ENCODE data around the gene CCDC3.
"Not testable (repeated sequence)": the region's sequence is repeated elsewhere in the genome, so short reads cannot be mapped to it uniquely, and the experiment has no call there.

The CCDC3 gene

GRCh38 chr10:13001887-13002212 is 337 bp upstream of the CCDC3 start:
- no peak overlapping the region for H3K4me3 ChIP-seq (ENCODE audit: low read length)
- DNase-seq (ENCODE audit: low read depth) = no peak
- TF ChIP-seq CTCF (conservative IDR thresholded peaks at IDR 0.05; ENCODE audit: low read depth, low read length) = no peak

GRCh38 chr10:13000431-13000830 is 1.1 kb downstream of the CCDC3 start:
- no peak for TF ChIP-seq CTCF (conservative IDR thresholded peaks at IDR 0.05; ENCODE audit: low read depth, low read length)
- DNase-seq (ENCODE audit: low read depth) = no peak
- H3K4me3 ChIP-seq (ENCODE audit: low read length) = no peak overlapping the region

- no peak overlapping the region for H3K4me3 ChIP-seq (ENCODE audit: low read length)
- TF ChIP-seq CTCF (conservative IDR thresholded peaks at IDR 0.05; ENCODE audit: low read depth, low read length) = no peak
- no peak for DNase-seq (ENCODE audit: low read depth)
Measured at GRCh38 chr10:12999849-13000248, 1.7 kb downstream of the CCDC3 start.

GRCh38 chr10:12995425-12995861 is 6.1 kb downstream of the CCDC3 start:
- TF ChIP-seq CTCF (conservative IDR thresholded peaks at IDR 0.05; ENCODE audit: low read depth, low read length) = no peak
- DNase-seq (ENCODE audit: low read depth) = no peak
- no peak overlapping the region for H3K4me3 ChIP-seq (ENCODE audit: low read length)

- no peak for DNase-seq (ENCODE audit: low read depth)
- TF ChIP-seq CTCF (conservative IDR thresholded peaks at IDR 0.05; ENCODE audit: low read depth, low read length) = no peak
- no peak overlapping the region for H3K4me3 ChIP-seq (ENCODE audit: low read length)
Measured at GRCh38 chr10:12993595-12993994, 7.9 kb downstream of the CCDC3 start.

GRCh38 chr10:12985347-12985746 is 16.2 kb downstream of the CCDC3 start:
- no peak for DNase-seq (ENCODE audit: low read depth)
- TF ChIP-seq CTCF (conservative IDR thresholded peaks at IDR 0.05; ENCODE audit: low read depth, low read length) = no peak

GRCh38 chr10:12984165-12984747 is 17.3 kb downstream of the CCDC3 start:
- no peak for TF ChIP-seq CTCF (conservative IDR thresholded peaks at IDR 0.05; ENCODE audit: low read depth, low read length)
- no peak for DNase-seq (ENCODE audit: low read depth)
- no peak overlapping the region for H3K4me3 ChIP-seq (ENCODE audit: low read length)

More at GRCh38 chr10:12985347-12985746, 16.2 kb downstream of the CCDC3 start:
- H3K4me3 ChIP-seq (ENCODE audit: low read length) = no peak overlapping the region

GRCh38 chr10:12983568-12983967 is 17.9 kb downstream of the CCDC3 start:
- DNase-seq (ENCODE audit: low read depth) = not testable (repeated sequence)

More at GRCh38 chr10:12983568-12983967, 17.9 kb downstream of the CCDC3 start:
- not testable (repeated sequence) for H3K4me3 ChIP-seq (ENCODE audit: low read length)
